BLaER1 treated with 17β-estradiol and CSF1 and Interleukin-3, amounts not matched to agents 10 nM and 100 nM (cell line): Measurements from ENCODE around the gene DLD.
"Not testable (repeated sequence)": the region's sequence is repeated elsewhere in the genome, so short reads cannot be mapped to it uniquely, and the experiment has no call there.

ENCODE experiments used
- H3K27ac ChIP-seq, 11 experiments: shearing (Covaris generic); formaldehyde crosslinking; 2 replicates each; pipeline ENCODE4 v1.8.1; 2022
- H3K27me3 ChIP-seq, 11 experiments: shearing (Covaris generic); formaldehyde crosslinking; 2 replicates each; pipeline ENCODE4 v1.8.1; 2022
- H3K36me3 ChIP-seq, 11 experiments: shearing (Covaris generic); formaldehyde crosslinking; 2 replicates each; pipeline ENCODE4 v1.8.1; 2022
- H3K4me1 ChIP-seq, 10 experiments: shearing (Covaris generic); formaldehyde crosslinking; 2 replicates each; pipeline ENCODE4 v1.8.1; 2022
- H3K4me2 ChIP-seq, 11 experiments: shearing (Covaris generic); formaldehyde crosslinking; 2 replicates each; pipeline ENCODE4 v1.8.1; 2022
- H3K4me3 ChIP-seq, 10 experiments: shearing (Covaris generic); formaldehyde crosslinking; 2 replicates each; pipeline ENCODE4 v1.8.1; 2022
- H3K9ac ChIP-seq, 11 experiments: shearing (Covaris generic); formaldehyde crosslinking; 2 replicates each; pipeline ENCODE4 v1.8.1; 2022
- H3K9me3 ChIP-seq, 11 experiments: shearing (Covaris generic); formaldehyde crosslinking; replicated peaks in 1 of 11; 2 replicates each; pipeline ENCODE4 v1.8.1; 2022
- H4K20me1 ChIP-seq, 11 experiments: shearing (Covaris generic); formaldehyde crosslinking; 2 replicates each; pipeline ENCODE4 v1.8.1; 2022
- Cebpa-rat ChIP-seq, 11 experiments: shearing (Covaris generic); IDR thresholded peaks; 2 replicates each; pipeline ENCODE4 v1.8.1; 2022

The DLD gene

DNA sequence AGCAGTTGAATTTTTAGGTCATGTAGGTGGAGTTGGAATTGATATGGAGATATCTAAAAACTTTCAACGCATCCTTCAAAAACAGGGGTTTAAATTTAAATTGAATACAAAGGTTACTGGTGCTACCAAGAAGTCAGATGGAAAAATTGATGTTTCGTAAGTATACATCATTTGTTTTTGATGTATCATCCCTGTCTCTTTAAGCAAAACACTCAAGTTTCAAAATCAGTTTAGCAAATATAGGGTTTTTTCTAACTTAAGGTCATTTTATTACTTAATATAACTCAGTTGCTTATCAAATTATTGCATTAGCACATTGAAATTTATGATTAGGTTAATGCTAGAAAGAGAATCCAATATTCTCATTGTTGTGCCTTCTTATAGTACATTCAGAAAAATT lies 24.6 kb downstream of the DLD start:
- Histone ChIP-seq H3K9ac (no peak overlapping the region), H3K4me2 (0 out of 22 replicates have a peak overlapping the region, but pooled peaks of 1 of the 11 experiments have one; percentile 66), H3K4me3 (no peak overlapping the region), H3K9me3 (peaks cover 0 to 11% (median 5%) of the 10 kb centered on the region in 11 experiments; a peak in 5 of 22 replicates), H3K27me3 (no peaks in the 10 kb centered on the region), H3K4me1 (peaks cover 4 to 91% (median 6%) of the 10 kb centered on the region in 10 experiments; a peak in 13 of 20 replicates), H3K27ac (0 out of 22 replicates have a peak overlapping the region, but pooled peaks of 1 of the 11 experiments have one; percentile 51), H3K36me3 (peaks cover 71 to 100% (median 93%) of the 10 kb centered on the region in 11 experiments), H4K20me1 (peaks cover 0 to 10% (median 0%) of the 10 kb centered on the region in 11 experiments; a peak in 6 of 22 replicates)
- TF ChIP-seq Cebpa-rat (IDR thresholded peaks at IDR 0.05), result no peak

DNA sequence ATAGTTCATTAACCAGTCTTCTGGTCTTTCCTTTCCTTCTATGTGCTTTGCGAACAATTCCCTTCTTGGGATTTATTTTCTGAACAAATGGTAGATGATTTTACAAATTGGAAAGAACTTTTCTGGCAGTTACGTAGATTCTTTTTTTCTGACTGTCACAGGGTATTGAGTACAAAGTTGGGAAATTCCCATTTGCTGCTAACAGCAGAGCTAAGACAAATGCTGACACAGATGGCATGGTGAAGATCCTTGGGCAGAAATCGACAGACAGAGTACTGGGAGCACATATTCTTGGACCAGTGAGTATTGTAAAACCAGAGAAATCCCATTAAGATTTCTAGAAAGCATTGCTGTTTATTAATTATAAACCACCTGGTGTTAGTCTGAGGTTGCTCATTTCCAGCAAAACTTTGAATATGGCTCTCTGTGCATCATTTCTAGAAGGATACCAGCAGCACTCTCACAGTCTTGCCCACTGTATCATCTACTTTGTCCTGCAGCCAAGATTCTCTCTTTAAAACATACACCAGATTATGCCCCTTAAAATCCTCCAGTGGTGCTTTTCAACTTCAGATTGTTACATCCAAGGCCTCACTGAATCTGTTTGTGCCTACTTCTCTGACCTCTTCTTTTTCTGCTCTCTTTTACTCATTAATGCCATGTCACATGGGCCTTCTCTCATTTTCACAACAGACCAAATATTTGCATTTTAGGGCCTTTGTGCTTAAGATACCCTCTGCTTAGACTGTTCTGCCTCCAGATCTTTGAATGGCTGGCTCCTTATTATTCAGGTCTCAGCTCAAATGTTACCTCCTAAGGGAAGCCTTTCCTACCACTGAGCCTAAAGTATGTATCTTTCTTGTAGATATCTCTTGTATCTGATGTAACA lies 27.0 kb downstream of the DLD start:
- H3K27ac ChIP-seq, result peak overlapping the region in 3 of 11 experiments; percentile 14 to 60 (median 52); a peak in 5 of 22 replicates

DNA sequence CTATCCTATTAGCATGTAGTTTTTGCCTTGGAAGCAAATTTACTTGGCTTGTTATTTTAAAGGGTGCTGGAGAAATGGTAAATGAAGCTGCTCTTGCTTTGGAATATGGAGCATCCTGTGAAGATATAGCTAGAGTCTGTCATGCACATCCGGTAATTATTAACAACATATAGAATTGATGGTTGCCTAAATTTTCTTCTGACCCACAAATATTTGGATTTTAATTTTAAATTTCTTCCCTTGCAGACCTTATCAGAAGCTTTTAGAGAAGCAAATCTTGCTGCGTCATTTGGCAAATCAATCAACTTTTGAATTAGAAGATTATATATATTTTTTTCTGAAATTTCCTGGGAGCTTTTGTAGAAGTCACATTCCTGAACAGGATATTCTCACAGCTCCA lies 28.0 kb downstream of the DLD start:
- Histone ChIP-seq H3K4me3 (no peak overlapping the region), H3K4me2 (peak overlapping the region in 2 of 11 experiments; percentile 16 to 45; a peak in 2 of 22 replicates), H3K9me3 (peaks cover 0 to 10% (median 6%) of the 10 kb centered on the region in 11 experiments; a peak in 7 of 22 replicates), H4K20me1 (peaks cover 0 to 10% (median 0%) of the 10 kb centered on the region in 11 experiments; a peak in 6 of 22 replicates), H3K4me1 (peaks cover 7 to 91% (median 15%) of the 10 kb centered on the region in 10 experiments; a peak in 19 of 20 replicates), H3K27ac (peak overlapping the region in 2 of 11 experiments; percentile 52 to 60; a peak in 2 of 22 replicates), H3K27me3 (no peaks in the 10 kb centered on the region), H3K9ac (peak overlapping the region in 1 of 11 experiments; percentile 13; a peak in 1 of 22 replicates), H3K36me3 (peaks cover 73 to 100% (median 91%) of the 10 kb centered on the region in 11 experiments)
- TF ChIP-seq Cebpa-rat (IDR thresholded peaks at IDR 0.05), result no peak

More for the DNA sequence above, 27.0 kb downstream of the DLD start:
- H3K36me3 ChIP-seq, result peaks cover 68 to 100% (median 89%) of the 10 kb centered on the region in 11 experiments
- peak overlapping the region in 2 of 11 experiments; percentile 4 to 8; a peak in 2 of 22 replicates for H3K9ac ChIP-seq
- H3K9me3 ChIP-seq, result peaks cover 0 to 10% (median 6%) of the 10 kb centered on the region in 11 experiments; a peak in 7 of 22 replicates
- H3K4me2 ChIP-seq, result peak overlapping the region in 2 of 11 experiments; percentile 16 to 34; a peak in 3 of 22 replicates
- TF ChIP-seq Cebpa-rat (IDR thresholded peaks at IDR 0.05), result no peak
- H3K4me1 ChIP-seq, result peaks cover 6 to 91% (median 8%) of the 10 kb centered on the region in 10 experiments; a peak in 13 of 20 replicates
- no peaks in the 10 kb centered on the region for H3K27me3 ChIP-seq
- H4K20me1 ChIP-seq, result peaks cover 0 to 10% (median 0%) of the 10 kb centered on the region in 11 experiments; a peak in 6 of 22 replicates
- no peak overlapping the region for H3K4me3 ChIP-seq

DNA sequence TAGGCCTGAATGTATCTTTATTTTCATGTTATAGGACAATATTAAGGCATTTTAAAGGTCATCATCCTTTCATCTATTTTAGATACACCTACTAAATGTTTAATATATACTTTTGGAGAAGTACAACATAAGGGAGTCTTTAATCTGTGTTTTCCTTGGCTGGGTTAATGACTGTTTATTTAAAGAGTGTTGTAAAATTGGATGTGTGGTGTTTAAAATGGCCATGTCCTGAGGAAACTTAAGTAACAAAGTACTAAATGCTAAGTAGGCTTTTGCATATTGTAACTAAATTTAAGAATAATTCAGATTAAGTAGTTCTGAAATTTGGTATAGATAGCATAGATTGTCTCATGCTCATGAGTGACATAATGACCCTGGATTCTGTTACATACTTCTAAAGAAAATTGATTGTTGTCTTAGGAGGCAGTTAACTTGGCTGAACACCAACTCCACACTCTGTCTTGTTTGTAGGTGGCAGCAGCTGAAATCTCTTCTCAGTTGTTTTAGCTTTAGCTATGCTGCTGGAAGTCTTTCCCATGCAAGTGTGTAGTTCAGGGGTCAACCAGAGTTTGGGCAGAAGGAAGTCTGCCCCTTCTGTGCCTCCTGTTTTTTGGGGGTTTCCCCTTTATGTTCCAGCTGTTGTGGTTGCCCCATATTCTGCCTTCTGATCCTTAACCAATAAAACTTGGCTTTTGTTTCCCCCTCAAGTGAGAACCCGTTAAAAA lies 29.2 kb downstream of the DLD start:
- no peak overlapping the region for H3K4me3 ChIP-seq
- H3K9ac ChIP-seq, result peak overlapping the region in 1 of 11 experiments; percentile 17; a peak in 1 of 22 replicates
- peaks cover 0 to 7% (median 0%) of the 10 kb centered on the region in 11 experiments; a peak in 2 of 22 replicates for H4K20me1 ChIP-seq
- H3K27me3 ChIP-seq, result no peaks in the 10 kb centered on the region
- peaks cover 68 to 91% (median 81%) of the 10 kb centered on the region in 11 experiments for H3K36me3 ChIP-seq
- peak overlapping the region in 5 of 11 experiments; percentile 5 to 54 (median 33); a peak in 6 of 22 replicates for H3K4me2 ChIP-seq
- peaks cover 0 to 10% (median 6%) of the 10 kb centered on the region in 11 experiments; a peak in 7 of 22 replicates for H3K9me3 ChIP-seq
- H3K27ac ChIP-seq, result peak overlapping the region in 5 of 11 experiments; percentile 8 to 36 (median 29); a peak in 5 of 22 replicates
- TF ChIP-seq Cebpa-rat (IDR thresholded peaks at IDR 0.05), result no peak
- H3K4me1 ChIP-seq, result peaks cover 19 to 91% (median 27%) of the 10 kb centered on the region in 10 experiments

DNA sequence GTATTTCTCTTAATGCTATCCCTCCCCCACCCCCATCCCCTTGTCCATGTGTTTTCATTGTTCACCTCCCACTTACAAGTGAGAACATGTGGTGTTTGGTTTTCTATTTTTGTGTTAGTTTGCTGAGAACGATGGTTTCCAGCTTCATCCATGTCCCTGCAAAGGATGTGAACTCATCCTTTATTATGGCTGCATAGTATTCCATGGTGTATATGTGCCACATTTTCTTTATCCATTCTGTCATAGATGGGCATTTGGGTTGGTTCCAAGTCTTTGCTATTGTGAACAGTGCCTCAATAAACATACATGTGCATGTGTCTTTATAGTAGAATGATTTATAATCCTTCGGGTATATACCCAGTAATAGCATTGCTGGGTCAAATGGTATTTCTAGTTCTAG lies 30.8 kb downstream of the DLD start:
- not testable (repeated sequence) for H3K4me3 ChIP-seq, H3K27me3 ChIP-seq, H4K20me1 ChIP-seq, H3K27ac ChIP-seq, H3K4me2 ChIP-seq, H3K9ac ChIP-seq
- Histone ChIP-seq H3K4me1 (peaks cover 22 to 83% (median 31%) of the 10 kb centered on the region in 10 experiments), H3K9me3 (peaks cover 0 to 10% (median 6%) of the 10 kb centered on the region in 11 experiments; a peak in 7 of 22 replicates), H3K36me3 (peaks cover 67 to 91% (median 74%) of the 10 kb centered on the region in 11 experiments)

DNA sequence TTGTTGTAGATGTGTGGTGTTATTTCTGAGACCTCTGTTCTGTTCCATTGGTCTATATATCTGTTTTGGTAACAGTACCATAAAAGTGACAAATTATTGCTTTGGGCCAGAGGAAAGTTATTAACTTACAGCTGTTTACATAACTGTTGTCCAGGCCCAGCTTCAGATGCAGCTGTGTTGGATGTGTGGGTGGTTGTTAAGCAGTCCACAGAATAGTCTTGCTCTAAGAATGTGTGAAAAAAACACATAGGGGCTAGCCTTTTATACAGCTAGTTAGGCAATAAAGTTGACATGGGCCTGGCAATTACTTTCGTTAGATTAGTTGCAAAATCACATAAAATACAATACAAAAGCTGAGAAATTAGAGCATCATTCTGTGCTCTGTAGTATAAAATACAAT lies 31.9 kb downstream of the DLD start:
- peaks cover 57 to 91% (median 72%) of the 10 kb centered on the region in 11 experiments for H3K36me3 ChIP-seq
- no peaks in the 10 kb centered on the region for H3K27me3 ChIP-seq
- TF ChIP-seq Cebpa-rat (IDR thresholded peaks at IDR 0.05), result no peak
- peaks cover 0 to 7% (median 0%) of the 10 kb centered on the region in 11 experiments; a peak in 2 of 22 replicates for H4K20me1 ChIP-seq
- peaks cover 22 to 73% (median 31%) of the 10 kb centered on the region in 10 experiments for H3K4me1 ChIP-seq
- H3K4me3 ChIP-seq, result no peak overlapping the region
- peak overlapping the region in 6 of 11 experiments; percentile 30 to 75 (median 68); a peak in 9 of 22 replicates for H3K27ac ChIP-seq
- H3K9ac ChIP-seq, result no peak overlapping the region
- H3K4me2 ChIP-seq, result peak overlapping the region in 3 of 11 experiments; percentile 0 to 60 (median 11); a peak in 3 of 22 replicates
- peaks cover 0 to 10% (median 6%) of the 10 kb centered on the region in 11 experiments; a peak in 7 of 22 replicates for H3K9me3 ChIP-seq

DNA sequence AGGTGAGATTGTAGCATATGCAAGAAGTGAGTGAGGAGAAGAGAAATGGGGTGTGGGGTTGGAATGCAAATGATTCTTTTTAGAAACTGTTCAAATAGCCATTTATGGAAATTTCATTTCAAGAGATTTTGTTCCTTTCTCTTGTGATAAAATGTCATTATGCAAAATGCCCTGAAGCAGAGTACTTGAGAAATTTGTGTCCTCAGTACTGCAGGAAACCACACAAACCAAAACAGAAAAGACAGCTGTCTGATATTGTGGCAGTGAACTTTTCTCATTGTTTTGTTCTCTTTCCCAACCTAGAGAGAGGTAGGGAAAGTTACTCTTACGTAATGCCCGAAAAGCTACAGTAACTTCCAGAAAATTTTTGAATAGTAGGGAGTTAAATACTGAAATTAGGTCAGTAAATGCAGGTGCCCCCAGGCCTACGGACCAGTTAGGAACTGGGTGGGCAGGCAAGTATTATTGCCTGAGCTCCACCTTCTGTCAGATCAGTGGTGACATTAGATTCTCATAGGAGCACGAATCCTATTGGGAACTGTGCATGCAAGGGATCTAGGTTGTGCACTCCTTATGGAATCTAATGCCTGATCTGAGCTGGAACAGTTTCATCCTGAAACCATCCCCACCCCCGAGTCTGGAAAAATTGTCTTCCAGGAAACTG lies 34.0 kb downstream of the DLD start:
- peak overlapping the region; percentile 7 to 74 (median 50) for H3K4me2 ChIP-seq
- TF ChIP-seq Cebpa-rat (IDR thresholded peaks at IDR 0.05), result peak in 5 of 11 experiments; percentile 26 to 75 (median 49); a peak in 7 of 22 replicates
- peaks cover 0 to 10% (median 6%) of the 10 kb centered on the region in 11 experiments; a peak in 7 of 22 replicates for H3K9me3 ChIP-seq
- H3K36me3 ChIP-seq, result peaks cover 44 to 91% (median 63%) of the 10 kb centered on the region in 11 experiments; a peak in 21 of 22 replicates
- peaks cover 22 to 54% (median 31%) of the 10 kb centered on the region in 10 experiments for H3K4me1 ChIP-seq
- peak overlapping the region in 7 of 11 experiments; percentile 11 to 61 (median 27); a peak in 6 of 22 replicates for H3K9ac ChIP-seq
- H3K4me3 ChIP-seq, result no peak overlapping the region
- H4K20me1 ChIP-seq, result peaks cover 0 to 7% (median 0%) of the 10 kb centered on the region in 11 experiments; a peak in 2 of 22 replicates
- no peaks in the 10 kb centered on the region for H3K27me3 ChIP-seq
- H3K27ac ChIP-seq, result peak overlapping the region in 10 of 11 experiments; percentile 23 to 75 (median 64); a peak in 19 of 22 replicates
